HUES6 (cell line): ENCODE results near the gene TGM2.

Source experiments
- H3K27ac ChIP-seq: 2 replicates; pipeline ENCODE4 v1.7.0; 2013; ENCODE audit warnings: low read depth, mild to moderate bottlenecking, low read length, inconsistent platforms
- H3K27me3 ChIP-seq: 2 replicates; pipeline ENCODE4 v1.6.1; 2013; ENCODE audit warnings: low read length; ENCODE audit not compliant: control insufficient read depth, insufficient read depth
- H3K36me3 ChIP-seq: 2 replicates; pipeline ENCODE4 v1.6.1; 2013; ENCODE audit warnings: low read length; ENCODE audit not compliant: control insufficient read depth, insufficient read depth
- H3K4me1 ChIP-seq: 2 replicates; pipeline ENCODE4 v1.6.1; 2013; ENCODE audit warnings: low read length; ENCODE audit not compliant: control insufficient read depth, insufficient read depth
- H3K4me3 ChIP-seq: 2 replicates; pipeline ENCODE4 v1.5.1; 2013; ENCODE audit warnings: low read depth, low read length
- H3K9ac ChIP-seq: one replicate; pipeline ENCODE4 v1.6.1; 2013; ENCODE audit warnings: mild to moderate bottlenecking, low read length
- H3K9me3 ChIP-seq: 2 replicates; pipeline ENCODE4 v1.6.1; 2013; ENCODE audit warnings: low read depth, low read length; ENCODE audit not compliant: control insufficient read depth, insufficient read depth

The TGM2 gene

DNA sequence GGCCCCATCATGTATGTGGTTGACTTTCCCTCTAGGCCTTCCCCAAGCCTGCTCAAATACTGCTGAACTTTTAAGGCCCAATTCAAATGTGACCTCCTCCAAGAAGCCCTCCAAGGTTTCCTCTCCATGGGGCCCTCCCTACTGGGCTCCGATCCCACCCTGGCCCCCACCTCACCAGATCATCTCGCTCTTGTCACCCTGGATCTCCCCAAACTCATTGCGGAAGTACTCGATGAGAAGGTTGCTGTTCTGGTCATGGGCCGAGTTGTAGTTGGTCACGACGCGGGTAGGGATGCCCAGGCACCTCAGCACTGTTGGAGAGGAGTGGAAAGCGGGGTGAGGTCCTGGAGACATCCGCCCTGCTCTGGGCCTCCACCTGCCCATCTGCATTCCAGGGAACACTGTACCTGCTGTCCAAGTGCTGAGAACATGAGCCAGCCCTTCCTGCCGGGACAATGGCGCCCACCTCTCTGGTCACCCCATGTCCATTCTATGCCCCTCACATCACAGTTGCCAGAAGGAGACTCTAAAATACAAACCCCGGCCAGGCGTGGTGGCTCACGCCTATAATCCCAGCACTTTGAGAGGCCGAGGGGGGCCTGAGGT lies 23.1 kb downstream of the TGM2 start:
- H3K9ac ChIP-seq: no peak overlapping the region
- no peaks in the 10 kb centered on the region for H3K27me3 ChIP-seq
- no peak overlapping the region for H3K4me3 ChIP-seq
- peaks cover 36% of the 10 kb centered on the region for H3K4me1 ChIP-seq
- no peak overlapping the region for H3K27ac ChIP-seq
- no peaks in the 10 kb centered on the region for H3K9me3 ChIP-seq
- no peaks in the 10 kb centered on the region for H3K36me3 ChIP-seq

DNA sequence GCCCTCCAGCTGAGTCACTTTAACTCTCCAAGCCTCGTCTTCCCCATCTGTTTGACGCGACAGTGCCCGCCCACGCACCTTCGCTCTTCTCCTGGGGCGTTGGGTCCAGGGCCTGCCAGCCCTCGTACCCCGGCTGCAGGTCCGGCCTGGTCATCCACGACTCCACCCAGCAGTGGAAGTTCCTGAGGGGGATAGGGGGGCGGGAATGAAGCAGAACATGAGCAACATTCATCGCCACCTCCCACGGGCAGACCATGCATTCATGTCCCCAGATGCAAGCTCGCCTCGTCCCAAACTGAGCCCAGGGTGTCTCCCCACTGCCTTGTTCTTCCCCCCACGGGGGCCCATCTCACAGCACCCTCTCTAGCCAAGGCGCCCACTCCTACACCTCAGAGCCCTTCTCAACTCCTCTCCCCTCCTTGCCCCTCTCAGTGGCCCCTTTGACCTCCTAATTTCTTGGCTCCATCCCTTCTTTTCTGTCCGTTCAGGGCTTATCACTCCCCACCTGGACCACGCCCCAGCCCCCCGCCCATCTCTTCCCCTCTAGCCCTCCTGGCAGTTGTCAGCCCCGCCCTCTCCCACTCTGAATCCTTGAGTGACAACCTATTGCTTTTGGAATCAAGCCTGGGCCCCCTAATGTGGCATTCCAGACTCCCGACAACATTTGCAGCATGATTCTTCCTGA lies 23.7 kb downstream of the TGM2 start:
- Histone ChIP-seq H3K36me3 (no peaks in the 10 kb centered on the region), H3K27me3 (no peaks in the 10 kb centered on the region), H3K4me3 (no peak overlapping the region), H3K27ac (no peak overlapping the region), H3K9me3 (no peaks in the 10 kb centered on the region), H3K9ac (no peak overlapping the region), H3K4me1 (peaks cover 36% of the 10 kb centered on the region)

DNA sequence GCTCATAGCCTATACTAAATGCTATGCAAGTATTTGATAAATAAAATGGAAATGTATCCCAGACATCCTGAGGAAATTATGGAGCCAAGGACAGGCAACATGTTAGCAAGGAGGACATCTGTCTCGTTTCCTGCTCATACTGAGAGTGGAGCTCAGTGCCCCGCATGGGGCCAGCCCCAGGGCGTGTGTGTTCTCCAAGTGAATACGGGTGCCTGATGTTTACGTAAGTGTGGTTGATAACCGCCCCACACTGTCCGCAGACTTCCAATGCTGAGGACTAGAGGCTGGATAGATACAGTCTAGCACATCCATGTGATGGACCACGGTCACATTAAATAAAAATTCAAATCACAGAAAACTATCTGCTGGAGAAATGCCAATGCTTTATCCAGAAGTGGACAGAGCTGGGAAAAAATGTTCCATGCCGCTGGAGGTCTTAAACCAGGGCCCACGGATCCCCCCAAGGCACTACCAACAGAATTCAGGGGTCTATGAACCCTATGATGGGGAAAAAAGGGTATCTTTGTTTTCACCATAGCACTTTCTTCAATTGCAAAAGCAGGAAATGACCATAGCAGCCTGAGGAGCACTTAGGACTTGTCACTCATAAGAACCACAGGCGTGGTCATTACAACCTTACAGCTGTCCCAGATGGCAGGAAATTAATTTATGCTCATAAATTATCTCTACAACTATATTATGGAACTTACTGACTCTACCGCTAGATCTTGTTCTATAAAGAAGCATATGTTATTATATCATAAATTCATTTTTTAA lies 24.9 kb downstream of the TGM2 start:
- H3K4me3 ChIP-seq: no peak overlapping the region
- H3K36me3 ChIP-seq: no peaks in the 10 kb centered on the region
- no peak overlapping the region for H3K27ac ChIP-seq
- peaks cover 36% of the 10 kb centered on the region for H3K4me1 ChIP-seq
- no peaks in the 10 kb centered on the region for H3K9me3 ChIP-seq
- H3K27me3 ChIP-seq: no peaks in the 10 kb centered on the region
- H3K9ac ChIP-seq: no peak overlapping the region

DNA sequence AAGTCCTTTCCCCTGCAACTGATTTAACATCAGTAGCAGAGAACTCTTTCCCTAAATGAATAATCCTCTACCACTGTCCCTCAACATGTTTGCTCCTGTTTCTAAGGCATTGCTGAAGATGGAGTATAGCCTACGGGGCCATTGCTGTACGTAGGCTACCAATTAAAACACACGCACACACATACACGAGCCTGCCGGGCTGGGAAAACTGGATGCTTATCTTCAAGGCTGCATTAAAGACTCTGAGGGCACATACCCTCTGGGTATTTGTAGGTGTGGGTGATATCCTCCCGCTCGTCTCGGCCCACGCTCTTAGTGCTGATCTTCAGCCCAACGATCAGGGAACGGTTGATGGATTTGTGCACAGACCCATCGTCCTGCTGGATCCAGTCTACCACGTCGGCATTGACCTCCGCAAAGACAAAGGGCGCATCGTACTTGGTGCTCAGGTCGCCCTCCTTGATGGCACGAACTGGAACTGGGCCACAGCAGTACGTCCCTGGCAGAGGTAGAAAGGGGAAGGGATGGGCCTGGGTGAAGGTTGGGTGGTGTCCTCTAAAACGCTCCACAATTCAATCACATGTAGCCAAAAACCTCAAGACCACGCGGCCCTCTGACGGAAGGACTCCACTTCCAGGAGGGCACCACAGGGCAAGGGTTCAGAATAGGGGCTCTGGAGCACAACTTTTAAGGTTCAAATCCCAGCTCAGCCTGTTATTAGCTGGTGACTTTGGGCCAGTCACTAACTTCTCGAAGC lies 25.7 kb downstream of the TGM2 start:
- H3K36me3 ChIP-seq: no peaks in the 10 kb centered on the region
- H3K4me3 ChIP-seq: no peak overlapping the region
- H3K9ac ChIP-seq: no peak overlapping the region
- no peaks in the 10 kb centered on the region for H3K27me3 ChIP-seq
- H3K27ac ChIP-seq: no peak overlapping the region
- peaks cover 39% of the 10 kb centered on the region for H3K4me1 ChIP-seq
- H3K9me3 ChIP-seq: no peaks in the 10 kb centered on the region

DNA sequence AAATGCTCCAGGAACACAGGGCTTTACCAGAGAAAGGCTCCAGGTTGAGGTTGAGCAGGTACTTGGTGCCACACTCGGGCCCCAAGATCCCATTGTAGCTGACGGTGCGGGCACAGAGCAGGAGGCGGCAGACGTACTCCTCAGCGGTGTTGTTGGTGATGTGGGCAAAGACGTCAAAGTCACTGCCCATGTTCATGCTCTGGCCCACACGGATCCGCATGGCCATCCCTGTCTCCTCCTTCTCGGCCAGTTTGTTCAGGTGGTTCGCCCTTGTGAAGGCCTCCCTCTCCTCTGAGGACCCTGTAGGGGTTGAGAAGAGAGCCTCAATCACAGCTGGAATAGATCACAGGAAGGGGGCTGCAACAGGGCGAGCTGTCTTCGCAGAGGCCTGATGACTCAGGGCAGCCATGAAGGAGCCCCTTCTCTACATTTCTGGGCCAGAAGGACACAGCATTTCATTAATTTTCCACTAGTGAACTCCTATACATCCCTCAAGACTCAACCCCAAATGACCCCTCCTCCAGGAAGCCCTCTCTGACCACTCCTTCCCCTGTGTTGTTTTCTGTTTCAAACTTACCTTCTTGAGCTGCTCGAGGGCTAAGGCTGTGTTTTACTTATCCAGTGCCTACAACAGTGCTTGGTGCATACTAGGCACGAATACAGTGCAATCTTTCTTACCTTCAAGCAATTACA lies 26.8 kb downstream of the TGM2 start:
- peaks cover 31% of the 10 kb centered on the region; the same call in 1 of the 2 replicates for H3K4me1 ChIP-seq

DNA sequence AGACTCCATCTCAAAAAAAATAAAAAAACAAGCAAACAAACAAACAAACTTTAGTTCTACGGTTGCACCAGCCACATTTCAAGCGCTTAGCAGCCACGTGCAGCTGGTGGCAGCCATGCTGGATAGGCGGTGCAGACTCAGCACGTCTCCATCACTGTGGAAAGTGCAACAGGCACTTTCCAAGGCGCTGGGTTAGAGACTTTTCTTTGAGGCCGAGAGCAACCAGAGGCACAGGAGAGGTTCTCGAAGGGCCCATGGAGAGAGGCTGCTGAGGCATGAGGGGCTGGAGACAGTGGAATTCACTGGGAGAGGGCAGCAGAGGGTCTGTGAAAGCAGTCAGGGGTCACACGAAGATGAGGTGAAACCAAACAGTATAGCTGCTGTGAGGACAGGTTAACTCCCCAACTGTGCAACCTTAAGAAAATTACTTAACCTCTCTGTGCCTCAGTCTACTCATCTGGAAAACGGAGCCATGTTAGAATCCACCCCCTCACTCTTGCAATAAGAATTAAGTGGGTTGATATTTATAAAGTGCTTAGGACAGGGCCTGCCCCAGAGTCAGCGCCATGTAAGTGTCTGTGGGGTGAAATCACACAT lies 27.5 kb downstream of the TGM2 start:
- H3K36me3 ChIP-seq: no peaks in the 10 kb centered on the region
- peaks cover 29% of the 10 kb centered on the region; the same call in 1 of the 2 replicates for H3K4me1 ChIP-seq
- H3K9me3 ChIP-seq: no peaks in the 10 kb centered on the region
- no peak overlapping the region for H3K27ac ChIP-seq
- H3K4me3 ChIP-seq: no peak overlapping the region
- no peak overlapping the region for H3K9ac ChIP-seq
- no peaks in the 10 kb centered on the region for H3K27me3 ChIP-seq

More for the DNA sequence above, 26.8 kb downstream of the TGM2 start:
- Histone ChIP-seq H3K4me3 (no peak overlapping the region), H3K27me3 (no peaks in the 10 kb centered on the region), H3K9ac (no peak overlapping the region), H3K27ac (no peak overlapping the region), H3K9me3 (no peaks in the 10 kb centered on the region), H3K36me3 (no peaks in the 10 kb centered on the region)

DNA sequence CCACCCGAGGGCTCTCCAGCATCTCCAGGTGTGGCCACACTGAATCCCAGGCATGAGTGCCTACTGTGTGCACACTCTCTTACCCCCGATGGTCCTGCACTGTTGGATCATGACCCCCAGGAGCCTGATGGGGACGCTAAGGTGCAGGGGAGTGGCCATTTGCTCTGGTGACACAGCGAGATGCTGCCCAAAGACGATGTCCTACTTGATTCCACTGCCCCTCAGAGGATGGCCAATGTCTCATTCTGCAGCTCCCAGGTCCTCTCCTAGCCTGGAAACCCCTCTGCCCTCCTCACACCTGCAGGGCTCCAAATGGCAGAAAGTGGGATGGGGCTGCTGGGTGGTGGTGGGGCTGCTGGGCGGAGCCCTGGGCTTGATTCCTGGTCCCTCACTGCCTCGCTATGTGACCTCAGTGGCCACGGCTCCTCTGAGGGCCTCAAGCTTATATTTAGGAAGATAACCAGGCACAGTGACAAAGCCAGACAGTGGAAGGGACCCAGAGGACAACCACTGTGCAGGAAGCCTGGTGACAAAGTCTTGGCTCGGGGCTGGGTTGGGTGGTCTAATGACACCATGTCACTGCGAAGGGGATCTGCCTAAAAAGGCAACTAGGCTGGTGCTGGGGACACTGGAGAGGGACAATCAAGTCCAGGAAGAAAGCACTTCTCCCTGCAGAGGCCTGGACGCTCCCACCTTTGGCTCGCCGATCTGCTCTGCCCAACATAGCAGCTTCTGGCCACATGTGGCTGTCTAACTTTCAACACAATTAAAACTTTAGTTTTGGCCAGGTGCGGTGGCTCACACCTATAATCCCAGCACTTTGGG lies 28.4 kb downstream of the TGM2 start:
- H3K27ac ChIP-seq: no peak overlapping the region
- no peak overlapping the region for H3K9ac ChIP-seq
- no peaks in the 10 kb centered on the region for H3K9me3 ChIP-seq
- H3K4me3 ChIP-seq: no peak overlapping the region
- no peaks in the 10 kb centered on the region for H3K36me3 ChIP-seq
- peaks cover 29% of the 10 kb centered on the region; the same call in 1 of the 2 replicates for H3K4me1 ChIP-seq
- H3K27me3 ChIP-seq: no peaks in the 10 kb centered on the region

DNA sequence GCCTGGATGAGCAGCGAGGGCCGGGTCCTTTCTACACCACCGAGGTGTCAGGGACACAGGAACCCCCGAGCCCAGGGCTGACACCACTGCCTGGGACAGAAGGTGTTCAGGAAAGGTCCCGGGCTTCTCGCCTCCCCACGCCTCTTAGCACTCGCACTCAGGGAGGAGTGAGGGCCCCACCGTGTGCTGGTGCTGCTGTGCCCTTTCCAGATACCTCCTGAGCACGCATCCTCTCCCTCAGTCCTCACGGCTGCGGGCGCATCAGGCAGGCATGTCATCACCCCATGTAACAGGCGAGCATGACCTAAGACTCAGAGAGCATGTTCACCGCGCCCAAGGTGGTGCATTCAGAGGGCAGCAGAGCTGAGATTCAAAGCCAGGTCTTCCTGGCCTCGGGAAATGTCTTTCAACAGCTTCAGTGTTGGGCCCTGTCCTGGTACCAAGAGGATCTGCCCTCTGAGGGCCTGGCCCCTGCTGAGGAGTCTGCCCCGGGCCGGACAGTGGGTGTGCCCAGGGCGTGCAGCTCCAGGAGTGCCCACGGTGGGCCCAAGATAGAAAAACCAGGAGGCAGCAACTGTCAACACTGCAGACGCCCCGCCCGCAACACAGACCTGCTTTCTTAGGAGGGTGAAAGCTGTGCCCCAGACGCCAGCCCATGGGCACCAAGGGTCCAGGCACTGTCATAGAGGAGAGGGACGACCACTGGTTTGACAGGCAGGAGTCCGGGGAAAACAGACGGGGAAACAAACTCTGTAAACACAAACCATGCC lies 29.2 kb downstream of the TGM2 start:
- H3K9me3 ChIP-seq: no peaks in the 10 kb centered on the region
- H3K27ac ChIP-seq: no peak overlapping the region
- H3K27me3 ChIP-seq: no peaks in the 10 kb centered on the region
- H3K4me1 ChIP-seq: peaks cover 24% of the 10 kb centered on the region; the same call in 1 of the 2 replicates
- H3K4me3 ChIP-seq: no peak overlapping the region
- H3K36me3 ChIP-seq: no peaks in the 10 kb centered on the region
- H3K9ac ChIP-seq: no peak overlapping the region

DNA sequence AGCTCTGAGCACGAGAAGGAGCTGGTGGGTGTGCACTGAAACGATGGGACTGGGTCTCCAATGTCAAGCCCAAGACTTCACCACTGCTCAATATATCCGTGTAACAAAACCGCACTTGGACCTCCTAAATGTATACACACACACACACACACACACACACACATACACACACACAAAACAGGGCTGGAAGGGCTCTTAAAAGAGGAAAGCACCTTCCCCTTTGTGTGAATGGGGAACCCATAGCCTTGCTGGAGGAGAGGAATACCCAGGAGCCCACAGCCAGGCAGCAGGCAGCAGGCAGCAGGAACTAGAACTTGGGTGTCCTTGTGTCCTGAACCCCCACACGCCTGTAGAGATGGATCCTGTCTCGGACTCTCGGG lies 29.8 kb downstream of the TGM2 start:
- Histone ChIP-seq H3K36me3 (no peaks in the 10 kb centered on the region), H3K4me1 (peaks cover 22% of the 10 kb centered on the region; the same call in 1 of the 2 replicates), H3K27me3 (no peaks in the 10 kb centered on the region), H3K9me3 (no peaks in the 10 kb centered on the region), H3K4me3 (no peak overlapping the region), H3K9ac (no peak overlapping the region), H3K27ac (no peak overlapping the region)
